Ovary (tissue), 3 donors: ENCODE data around the gene NOTCH4.

ENCODE experiments used
- CTCF ChIP-seq, 3 donors: fragments of 450-650 bp in 2 of 3; fragments of 200-600 bp in 1 of 3; IDR thresholded peaks; one replicate each; pipeline versions ENCODE4 v1.5.1 to v1.8.0; 2016 to 2022; ENCODE audit warnings: antibody characterized with exemption in 3 of 3, mild to moderate bottlenecking in 1 of 3
- EP300 ChIP-seq: sonication (generic); formaldehyde crosslinking; IDR thresholded peaks from one replicate; pipeline ENCODE4 v1.6.1; 2017; ENCODE audit warnings: antibody characterized with exemption
- donor health status: DM: no; HTN: no; CAD: no.

GRCh38 chr6:32178547-32179440 is 45.1 kb downstream of the NOTCH4 start:
- no peak for TF ChIP-seq CTCF (IDR thresholded peaks at IDR 0.05)
- no peak for TF ChIP-seq EP300
